ENCODE data around the gene HNRNPL.

- TF ChIP-seq, protein P1, sequence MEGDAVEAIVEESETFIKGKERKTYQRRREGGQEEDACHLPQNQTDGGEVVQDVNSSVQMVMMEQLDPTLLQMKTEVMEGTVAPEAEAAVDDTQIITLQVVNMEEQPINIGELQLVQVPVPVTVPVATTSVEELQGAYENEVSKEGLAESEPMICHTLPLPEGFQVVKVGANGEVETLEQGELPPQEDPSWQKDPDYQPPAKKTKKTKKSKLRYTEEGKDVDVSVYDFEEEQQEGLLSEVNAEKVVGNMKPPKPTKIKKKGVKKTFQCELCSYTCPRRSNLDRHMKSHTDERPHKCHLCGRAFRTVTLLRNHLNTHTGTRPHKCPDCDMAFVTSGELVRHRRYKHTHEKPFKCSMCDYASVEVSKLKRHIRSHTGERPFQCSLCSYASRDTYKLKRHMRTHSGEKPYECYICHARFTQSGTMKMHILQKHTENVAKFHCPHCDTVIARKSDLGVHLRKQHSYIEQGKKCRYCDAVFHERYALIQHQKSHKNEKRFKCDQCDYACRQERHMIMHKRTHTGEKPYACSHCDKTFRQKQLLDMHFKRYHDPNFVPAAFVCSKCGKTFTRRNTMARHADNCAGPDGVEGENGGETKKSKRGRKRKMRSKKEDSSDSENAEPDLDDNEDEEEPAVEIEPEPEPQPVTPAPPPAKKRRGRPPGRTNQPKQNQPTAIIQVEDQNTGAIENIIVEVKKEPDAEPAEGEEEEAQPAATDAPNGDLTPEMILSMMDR (IDR thresholded peaks at IDR 0.05): no peak
- TF ChIP-seq EZH2 (IDR thresholded peaks at IDR 0.05; ENCODE audit: borderline replicate concordance, insufficient read depth, low read depth, low read length, poor library complexity, severe bottlenecking): no peak
Observed at GRCh38 chr19:38870612-38871011, 20.8 kb upstream of the HNRNPL start.
